Measurements from ENCODE around the gene PEX13.
"Not testable (repeated sequence)": the region's sequence is repeated elsewhere in the genome, so short reads cannot be mapped to it uniquely, and the experiment has no call there.

PEX13 gene, protein sequence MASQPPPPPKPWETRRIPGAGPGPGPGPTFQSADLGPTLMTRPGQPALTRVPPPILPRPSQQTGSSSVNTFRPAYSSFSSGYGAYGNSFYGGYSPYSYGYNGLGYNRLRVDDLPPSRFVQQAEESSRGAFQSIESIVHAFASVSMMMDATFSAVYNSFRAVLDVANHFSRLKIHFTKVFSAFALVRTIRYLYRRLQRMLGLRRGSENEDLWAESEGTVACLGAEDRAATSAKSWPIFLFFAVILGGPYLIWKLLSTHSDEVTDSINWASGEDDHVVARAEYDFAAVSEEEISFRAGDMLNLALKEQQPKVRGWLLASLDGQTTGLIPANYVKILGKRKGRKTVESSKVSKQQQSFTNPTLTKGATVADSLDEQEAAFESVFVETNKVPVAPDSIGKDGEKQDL

GRCh38 chr2:61017556-61018317 lies at the start of gene PEX13, which contains the start of gene PUS10:
PEX13 (plus strand) TSS chr2:61017720; CDS start chr2:61017760, 40 bp downstream.
PUS10 (minus strand) TSS chr2:61018255; CDS start chr2:61011890, 6,365 bp downstream.
- DNase-seq (ENCODE audit: low read depth), result peak; percentile 39

- no peak for DNase-seq (ENCODE audit: low read depth)
These were observed 44.4 kb upstream of the PEX13 start for GRCh38 chr2:60972889-60973656.

- no peak for DNase-seq (ENCODE audit: low read depth)
These were observed 43.8 kb upstream of the PEX13 start for GRCh38 chr2:60973705-60974104.

- no peak for DNase-seq (ENCODE audit: low read depth)
These were observed 42.9 kb upstream of the PEX13 start for GRCh38 chr2:60974652-60975051.

DNA sequence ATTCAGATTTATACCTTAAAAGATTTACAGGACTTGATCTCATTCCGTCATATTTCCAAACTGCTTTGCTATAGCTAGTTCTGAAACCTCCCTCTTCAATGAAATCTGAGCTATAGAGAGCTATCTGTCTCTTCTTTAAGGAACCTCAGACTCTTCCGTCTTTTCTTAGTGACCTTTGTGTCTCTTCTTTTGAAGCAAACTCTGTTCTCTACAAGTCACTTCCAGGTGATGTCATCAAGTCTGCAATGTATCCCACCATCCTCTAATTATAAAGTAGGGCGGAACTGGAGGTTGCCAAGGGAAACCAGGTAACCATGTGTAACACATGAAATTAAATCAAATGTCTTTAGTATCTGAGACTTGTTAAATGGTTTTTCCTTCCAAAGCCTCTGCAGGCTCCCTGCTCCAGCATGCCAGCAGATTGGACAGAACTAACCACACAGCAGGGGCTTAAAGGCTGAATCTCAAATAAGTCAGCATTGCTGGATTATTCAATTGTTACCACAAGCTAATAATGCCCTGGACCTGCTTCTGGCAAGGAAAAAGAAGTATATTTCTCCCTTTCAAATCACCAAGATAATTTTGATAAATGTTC lies 41.2 kb upstream of the PEX13 start:
- DNase-seq (ENCODE audit: low read depth), result no peak

- DNase-seq (ENCODE audit: low read depth), result no peak
These were observed 40.5 kb upstream of the PEX13 start for GRCh38 chr2:60976875-60977561.

DNA sequence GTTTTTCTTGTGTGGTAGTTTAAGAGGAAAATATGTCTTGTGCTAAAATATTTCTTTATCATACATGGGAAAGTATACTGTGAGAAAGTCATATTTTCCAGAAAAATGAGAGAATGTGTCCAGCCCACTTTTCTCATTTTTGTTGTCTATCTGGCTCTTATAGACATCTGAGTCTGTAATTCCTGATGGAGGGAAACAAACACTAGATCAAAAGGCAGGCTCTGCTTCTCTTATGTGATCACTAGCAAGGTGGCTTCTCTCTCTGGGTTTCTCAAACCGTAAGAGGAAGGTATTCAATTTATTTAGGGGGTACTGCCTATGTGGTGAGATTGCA lies 40.0 kb upstream of the PEX13 start:
- no peak for DNase-seq (ENCODE audit: low read depth)

DNA sequence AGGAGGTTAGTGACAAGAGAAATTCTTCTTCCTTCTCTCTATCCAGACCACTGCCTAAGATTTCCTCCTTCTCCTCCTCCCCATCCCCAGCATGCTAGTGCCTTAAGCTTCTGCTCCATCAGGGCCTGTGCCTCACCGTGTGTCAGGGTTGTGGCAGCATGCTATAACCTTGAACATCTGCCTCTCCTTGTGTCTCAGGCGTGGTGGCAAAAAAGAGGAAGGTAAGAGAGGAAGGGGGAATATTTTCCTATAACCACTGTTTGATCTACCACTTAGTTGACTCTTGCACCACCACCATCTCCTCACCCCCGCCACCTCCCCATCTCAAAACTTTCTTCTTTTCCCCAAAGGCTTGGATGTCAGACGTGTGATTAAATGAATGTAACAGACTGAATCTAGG lies 38.3 kb upstream of the PEX13 start:
- DNase-seq (ENCODE audit: low read depth), result no peak

- no peak for DNase-seq (ENCODE audit: low read depth)
These were observed 37.3 kb upstream of the PEX13 start for GRCh38 chr2:60980071-60980815.

- DNase-seq (ENCODE audit: low read depth), result not testable (repeated sequence)
These were observed 35.5 kb upstream of the PEX13 start for GRCh38 chr2:60982066-60982465.

- DNase-seq (ENCODE audit: low read depth), result no peak
These were observed 32.8 kb upstream of the PEX13 start for GRCh38 chr2:60984720-60985119.

DNA sequence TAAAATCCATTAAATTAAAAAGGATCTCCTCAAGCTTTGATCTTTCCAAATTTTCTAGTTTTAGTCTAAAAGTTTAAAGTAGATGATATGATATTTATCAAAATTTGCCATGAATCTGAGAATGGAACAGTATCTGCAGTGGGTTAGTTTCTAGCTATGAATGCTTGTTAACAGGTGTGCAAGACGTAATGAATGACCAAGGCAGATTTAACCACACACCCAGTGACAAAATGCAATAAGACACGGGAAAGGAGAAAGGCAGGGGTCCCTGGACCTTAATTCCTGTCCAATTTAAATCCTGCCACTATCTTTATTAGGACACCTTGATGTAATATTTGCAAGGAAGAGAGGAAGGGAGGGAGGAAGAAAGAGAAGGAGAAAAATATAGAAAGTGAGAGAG lies 30.5 kb upstream of the PEX13 start:
- no peak for DNase-seq (ENCODE audit: low read depth)

DNA sequence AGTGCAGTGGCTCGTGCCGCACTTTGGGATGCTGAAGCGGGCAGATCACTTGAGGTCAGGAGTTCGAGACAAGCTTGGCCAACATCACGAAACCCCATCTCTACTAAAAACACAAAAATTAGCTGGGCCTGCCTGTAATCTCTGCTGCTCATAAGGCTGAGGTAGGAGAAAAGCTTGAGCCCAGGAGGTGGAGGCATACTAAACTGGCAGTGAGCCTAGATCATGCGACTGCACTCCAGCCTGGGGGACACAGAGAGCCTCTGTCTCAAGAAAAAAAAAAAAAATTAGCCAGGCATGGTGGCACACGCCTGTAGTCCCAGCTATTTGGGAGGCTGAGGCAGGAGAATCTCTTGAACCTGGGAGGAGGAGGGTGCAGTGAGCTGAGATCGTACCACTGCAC lies 29.9 kb upstream of the PEX13 start:
- not testable (repeated sequence) for DNase-seq (ENCODE audit: low read depth)

DNA sequence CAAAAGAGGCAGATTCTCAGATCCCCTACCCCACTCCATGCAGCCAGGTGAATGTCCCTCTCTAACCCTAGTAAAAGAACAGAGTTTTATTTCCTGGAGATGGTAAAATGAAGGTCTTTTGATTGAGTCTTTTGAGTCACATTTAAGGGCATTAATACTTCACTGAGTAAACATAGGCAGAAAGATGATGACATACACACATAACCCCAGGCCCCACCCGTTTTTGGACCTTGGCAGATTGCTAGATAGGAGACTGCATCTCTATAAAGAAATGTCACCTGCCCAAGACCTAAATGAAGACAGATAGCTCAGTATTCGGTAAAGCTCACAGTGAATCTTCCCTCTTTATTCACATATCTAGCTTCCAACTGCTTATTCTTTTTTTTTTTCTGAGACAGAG lies 28.3 kb upstream of the PEX13 start:
- no peak for DNase-seq (ENCODE audit: low read depth)

DNA sequence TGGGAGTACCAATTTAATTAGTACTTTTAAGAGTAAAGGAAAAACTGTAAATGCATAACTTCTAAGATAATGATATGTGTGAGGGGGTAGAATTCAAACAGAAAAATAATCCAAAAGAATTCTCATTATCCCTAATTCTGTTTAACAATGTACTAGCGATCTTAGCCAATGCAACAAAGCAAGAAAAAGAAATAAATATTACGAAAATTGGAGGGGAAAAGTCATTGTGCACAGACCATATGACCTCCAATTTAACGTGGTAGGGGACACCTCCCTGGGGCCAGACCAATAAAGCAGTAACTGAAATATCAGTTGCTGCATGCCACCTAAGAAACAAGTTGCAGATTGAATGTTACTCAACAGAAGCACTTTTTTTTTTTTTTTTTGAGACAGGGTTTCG lies 25.9 kb upstream of the PEX13 start:
- DNase-seq (ENCODE audit: low read depth), result no peak

DNA sequence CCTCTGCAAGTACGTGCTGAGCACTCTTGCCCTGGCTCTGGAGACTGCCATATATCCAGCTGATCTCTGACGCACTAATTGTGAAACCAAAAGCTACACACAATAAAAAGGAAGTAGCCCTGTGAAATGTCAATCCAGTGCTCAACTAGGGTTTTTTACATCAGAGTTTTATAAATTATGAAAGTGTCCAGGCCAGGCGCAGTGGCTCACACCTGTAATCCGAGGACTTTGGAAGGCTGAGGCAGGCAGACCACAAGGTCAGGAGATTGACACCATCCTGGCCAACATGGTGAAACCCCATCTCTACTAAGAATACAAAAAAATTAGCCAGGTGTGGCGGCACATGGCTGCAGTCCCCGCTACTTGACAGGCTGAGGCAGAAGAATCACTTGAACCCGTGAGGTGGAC lies 24.5 kb upstream of the PEX13 start:
- no peak for DNase-seq (ENCODE audit: low read depth)

DNA sequence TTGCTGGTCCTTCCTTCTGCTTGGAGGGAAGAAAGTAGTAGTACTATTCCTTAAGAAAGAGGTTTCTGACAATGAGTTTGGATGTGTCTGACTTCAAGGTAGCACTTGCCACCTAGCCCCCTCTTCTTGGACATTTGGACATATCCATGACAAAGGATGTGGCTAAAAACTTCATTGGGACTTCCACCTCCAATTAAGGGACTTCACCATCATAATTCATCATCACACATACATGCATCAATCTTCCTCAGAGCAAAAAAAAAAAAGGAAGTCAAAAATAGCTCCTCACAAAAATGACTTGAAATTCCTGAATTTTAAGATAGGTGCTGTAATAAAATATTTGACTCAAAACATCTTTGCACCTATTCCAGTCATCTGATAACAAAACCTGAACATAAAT lies 23.4 kb upstream of the PEX13 start:
- no peak for DNase-seq (ENCODE audit: low read depth)

DNA sequence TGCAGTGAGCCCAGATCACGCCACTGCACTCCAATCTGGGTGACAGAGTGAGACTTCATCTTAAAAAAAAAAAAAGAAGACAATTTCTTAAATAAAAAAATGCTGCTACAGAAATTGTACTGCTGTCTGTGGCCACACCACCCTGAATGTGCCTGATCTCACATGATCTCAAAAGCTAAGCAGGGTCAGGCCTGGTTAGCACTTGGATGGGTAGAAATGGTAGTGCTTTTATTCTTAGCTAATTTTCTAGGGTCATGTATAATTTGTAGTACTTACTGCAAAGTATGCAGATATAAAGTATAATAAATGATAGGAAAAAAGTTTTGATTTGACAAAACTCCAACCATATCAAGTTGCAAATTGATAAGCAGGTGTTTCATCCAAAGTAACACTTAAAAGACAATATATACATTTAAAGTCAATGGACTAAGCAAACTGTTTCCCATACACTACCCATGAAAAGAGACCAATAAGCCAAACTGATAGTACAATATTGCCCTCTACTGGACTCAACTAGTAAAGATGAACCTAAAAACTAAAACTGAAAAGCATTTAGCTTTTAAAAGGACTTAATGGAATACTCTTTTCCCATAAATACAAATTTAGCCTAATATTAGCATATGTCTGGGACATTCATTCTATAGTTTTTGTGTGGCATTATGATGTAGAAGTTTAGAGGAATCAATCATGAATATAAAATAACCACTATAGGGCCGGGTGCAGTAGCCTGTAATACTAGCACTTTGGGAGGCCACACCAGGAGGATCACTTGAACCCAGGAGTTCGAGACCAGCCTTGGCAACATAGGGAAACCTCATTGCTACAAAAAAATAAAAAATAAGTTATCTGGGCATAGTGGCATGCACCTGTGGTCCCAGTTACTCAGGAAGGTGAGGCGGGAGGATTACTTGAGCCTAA lies 18.6 kb upstream of the PEX13 start:
- no peak for DNase-seq (ENCODE audit: low read depth)

GRCh38 chr2:61005736-61006135 lies 11.8 kb upstream of the PEX13 start:
- no peak for DNase-seq (ENCODE audit: low read depth)

All from stimulated activated CD8-positive, alpha-beta memory T cell treated with anti-CD3 and anti-CD28 coated beads, Interleukin-7, amount 100 ng/mL, for 24 hours (primary cell).